ENCODE results near the gene EFHC2. TPM values are rescaled to one million over a fixed set of nuclear protein-coding genes. Genes with fewer than 3 reads are reported as not detected.

EFHC2 gene
- total and polyA plus RNA-seq, 2 of the 8 experiments (the other 6 are each of a cell fraction or from before 2014, with no cell fraction given) = 1.8 to 3.4 TPM

DNA sequence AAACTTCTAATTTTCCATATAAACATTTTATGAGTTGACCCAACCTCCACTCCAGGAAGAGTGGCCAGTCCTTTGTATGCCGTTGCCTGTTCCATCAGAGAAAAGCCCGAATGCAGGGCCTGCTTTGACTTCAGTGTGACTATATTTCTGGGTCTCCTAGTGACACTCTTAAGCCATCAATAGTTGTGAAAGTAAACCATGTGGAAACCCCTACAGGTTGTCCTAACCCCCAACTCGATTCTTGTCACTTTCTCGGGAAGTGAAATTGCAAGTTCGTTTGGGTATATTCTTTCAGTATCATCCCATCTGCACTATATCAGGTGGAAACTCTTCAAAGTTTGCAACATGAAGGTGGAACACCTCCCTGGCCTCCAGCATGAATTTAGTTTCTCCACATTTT lies 52.8 kb downstream of the EFHC2 start:
- DNase-seq (ENCODE audit: low read depth in 1 of 2, low spot score in 2 of 2) (no peak), FAIRE-seq (no peak)
- 96% methylated on average over 5 of the region's 5 CpGs; no CpG with 5 or more reads in 1 of the 2 experiments for WGBS, 2 experiments (ENCODE audit: extremely low coverage in 1 of 2, insufficient coverage in 1 of 2, insufficient read length in 1 of 2, insufficient replicate concordance in 2 of 2, low coverage in 1 of 2, low lambda C conversion rate in 2 of 2, missing lambda C conversion rate in 1 of 2)
- no peaks in the 10 kb centered on the region for H3K4me1 ChIP-seq (replicated peaks in 1 of 4; ENCODE audit: control insufficient read depth in 3 of 4, insufficient read depth in 4 of 4, low read length in 3 of 4)
- H2AFZ ChIP-seq (ENCODE audit: low read length) = no peak overlapping the region
- H3K23ac ChIP-seq (ENCODE audit: insufficient read length) = no peak overlapping the region
- H2BK15ac ChIP-seq (ENCODE audit: low read length) = no peak overlapping the region
- H3K23me2 ChIP-seq (ENCODE audit: low read depth, low read length) = no peaks in the 10 kb centered on the region
- no peak overlapping the region for H2BK120ac ChIP-seq (replicated peaks; ENCODE audit: low read depth, low read length)
- H4K91ac ChIP-seq (replicated peaks; ENCODE audit: insufficient read length, low read length) = no peak overlapping the region
- H2BK5ac ChIP-seq (ENCODE audit: low read depth, low read length) = no peak overlapping the region
- H3K4me2 ChIP-seq (ENCODE audit: insufficient read depth in 1 of 2, low read depth in 2 of 2, low read length in 2 of 2) = no peak overlapping the region
- no peak overlapping the region for H3K9ac ChIP-seq (replicated peaks in 1 of 4; ENCODE audit: extremely low read depth in 1 of 4, low read depth in 3 of 4, low read length in 3 of 4)
- H3K79me1 ChIP-seq (ENCODE audit: low read depth, low read length) = no peaks in the 10 kb centered on the region
- H3K36me3 ChIP-seq (ENCODE audit: control insufficient read depth in 2 of 4, insufficient read depth in 4 of 4, low read length in 3 of 4) = no peaks in the 10 kb centered on the region
- H4K20me1 ChIP-seq (replicated peaks in 1 of 2; ENCODE audit: control insufficient read depth in 1 of 2, insufficient read depth in 2 of 2, low read length in 2 of 2) = no peaks in the 10 kb centered on the region
- H2BK20ac ChIP-seq (ENCODE audit: low read length) = no peak overlapping the region
- H2BK12ac ChIP-seq (ENCODE audit: low read depth, low read length) = no peak overlapping the region
- H3K56ac ChIP-seq (replicated peaks; ENCODE audit: insufficient read length, low read depth, low read length) = no peak overlapping the region
- no peak overlapping the region for H3K4me3 ChIP-seq (ENCODE audit: extremely low read depth in 1 of 4, insufficient read depth in 2 of 4, low read depth in 3 of 4, low read length in 4 of 4)
- H3K18ac ChIP-seq (ENCODE audit: extremely low read depth, low read length) = no peak overlapping the region
- H3K14ac ChIP-seq (ENCODE audit: insufficient read length) = no peak overlapping the region
- no peak overlapping the region for H4K8ac ChIP-seq (ENCODE audit: extremely low read depth, insufficient read depth, low read length)
- ChIA-PET CTCF (ENCODE audit: partially characterized antibody) (interaction anchor here (0.6 kb wide), 1 partner anchor 150 kb away, joined by 4 read pairs; no protein-coding TSS in a partner anchor), POLR2A (ENCODE audit: partially characterized antibody) (no interaction called here)
- H3K27ac ChIP-seq (ENCODE audit: low read depth, low read length) = no peak overlapping the region
- no peaks in the 10 kb centered on the region for H3K27me3 ChIP-seq (replicated peaks in 1 of 4; ENCODE audit: control insufficient read depth in 3 of 4, extremely low read depth in 1 of 4, insufficient read depth in 3 of 4, low read length in 3 of 4)
- H3K4ac ChIP-seq (replicated peaks; ENCODE audit: insufficient read length, low read depth, low read length) = no peak overlapping the region
- no peak overlapping the region for H2AK5ac ChIP-seq (ENCODE audit: low read depth, low read length)
- no peak overlapping the region for H4K5ac ChIP-seq (ENCODE audit: insufficient read length, low read depth, low read length)
- no peaks in the 10 kb centered on the region for H3K79me2 ChIP-seq (ENCODE audit: control insufficient read depth in 1 of 2, insufficient read depth in 2 of 2, low read length in 2 of 2)
- H3K9me3 ChIP-seq (ENCODE audit: insufficient read depth in 2 of 2, low read depth in 1 of 2, low read length in 1 of 2) = no peaks in the 10 kb centered on the region
- no peak for TF ChIP-seq SRF (IDR thresholded peaks at IDR 0.05; ENCODE audit: low read depth, low read length)
- TF ChIP-seq RXRA (IDR thresholded peaks at IDR 0.05; ENCODE audit: insufficient read depth, low read depth, low read length) = no peak
- no peak for TF ChIP-seq EP300 (IDR thresholded peaks at IDR 0.05; ENCODE audit: borderline replicate concordance in 1 of 2, low read depth in 2 of 2, low read length in 2 of 2)
- no peak for TF ChIP-seq SP1 (IDR thresholded peaks at IDR 0.05; ENCODE audit: low read depth, low read length)
- TF ChIP-seq YY1 (IDR thresholded peaks at IDR 0.05; ENCODE audit: low read depth, low read length) = no peak
- TF ChIP-seq, protein P1, sequence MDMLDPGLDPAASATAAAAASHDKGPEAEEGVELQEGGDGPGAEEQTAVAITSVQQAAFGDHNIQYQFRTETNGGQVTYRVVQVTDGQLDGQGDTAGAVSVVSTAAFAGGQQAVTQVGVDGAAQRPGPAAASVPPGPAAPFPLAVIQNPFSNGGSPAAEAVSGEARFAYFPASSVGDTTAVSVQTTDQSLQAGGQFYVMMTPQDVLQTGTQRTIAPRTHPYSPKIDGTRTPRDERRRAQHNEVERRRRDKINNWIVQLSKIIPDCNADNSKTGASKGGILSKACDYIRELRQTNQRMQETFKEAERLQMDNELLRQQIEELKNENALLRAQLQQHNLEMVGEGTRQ (IDR thresholded peaks at IDR 0.05; ENCODE audit: low read length) = no peak
- no peak for TF ChIP-seq JUND (IDR thresholded peaks at IDR 0.05; ENCODE audit: low read length)
- no peak for TF ChIP-seq RFX5 (IDR thresholded peaks at IDR 0.05; ENCODE audit: borderline replicate concordance, low read depth, low read length)
- TF ChIP-seq POLR2A (IDR thresholded peaks at IDR 0.05; ENCODE audit: control extremely low read depth in 1 of 2, low read depth in 2 of 2, low read length in 2 of 2) = no peak
- TF ChIP-seq GABPA (IDR thresholded peaks at IDR 0.05; ENCODE audit: borderline replicate concordance, insufficient read depth, low read length) = no peak
- TF ChIP-seq RNF2 (IDR thresholded peaks at IDR 0.05; ENCODE audit: borderline replicate concordance, low read depth, low read length, missing control alignments, poor library complexity, severe bottlenecking) = no peak
- no peak for TF ChIP-seq KDM5A (IDR thresholded peaks at IDR 0.05; ENCODE audit: low read length)
- TF ChIP-seq ASH2L (IDR thresholded peaks at IDR 0.05; ENCODE audit: low read length) = no peak
- TF ChIP-seq NANOG (IDR thresholded peaks at IDR 0.05; ENCODE audit: insufficient read depth, low read depth, low read length, poor library complexity, severe bottlenecking) = no peak
